ENCODE results near the gene TCEAL1. TPM values are rescaled to one million over a fixed set of nuclear protein-coding genes. Genes with fewer than 3 reads are reported as not detected.

TCEAL1 gene
- total RNA-seq, 1 experiment from 2014 or later = not detected

DNA sequence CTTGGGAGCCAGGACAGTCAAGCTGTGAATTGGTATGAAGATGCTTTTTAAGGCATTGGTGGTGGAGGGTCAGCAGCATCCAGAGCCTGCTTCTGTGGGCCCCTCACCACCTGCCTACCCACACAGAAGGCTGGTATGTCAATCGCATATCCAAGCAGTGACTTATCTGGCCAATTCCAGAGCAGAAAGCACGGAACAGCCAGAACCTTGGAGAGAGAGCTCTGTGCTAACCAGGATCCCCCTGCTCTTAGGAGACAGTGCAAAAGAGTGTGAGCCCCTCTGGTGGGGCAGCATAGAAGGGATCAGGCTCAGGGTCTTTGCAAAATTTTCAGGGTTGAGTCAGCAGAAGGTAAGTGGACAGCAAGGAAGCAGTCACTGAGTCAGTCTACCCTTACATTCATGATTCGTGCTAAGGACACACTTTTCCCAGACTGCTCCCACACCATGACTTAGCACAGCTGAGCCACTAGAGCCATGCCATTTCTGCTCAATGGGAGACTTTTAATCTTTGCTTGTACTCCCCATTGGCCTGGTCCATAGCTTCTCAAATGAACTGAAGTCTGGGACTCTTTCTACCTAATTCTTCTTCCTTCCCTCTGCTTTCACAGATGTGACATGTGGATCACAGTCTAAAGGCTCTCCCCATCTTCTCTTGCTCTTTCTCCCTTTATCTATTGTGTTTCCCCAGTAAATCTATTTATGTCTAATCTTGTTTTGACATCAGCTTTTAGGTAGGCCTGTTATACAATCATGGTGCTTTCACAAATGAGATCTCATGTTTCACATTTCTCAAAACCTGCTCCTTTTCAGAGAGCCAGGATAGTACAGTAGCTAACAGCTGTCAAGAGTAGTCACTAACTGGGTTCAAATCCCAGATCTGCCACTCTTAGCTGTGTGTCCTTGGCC is 37.7 kb downstream of the TCEAL1 start:
- Histone ChIP-seq H3K4me2 (ENCODE audit: low read length) (no peak overlapping the region), H4K20me1 (ENCODE audit: insufficient read depth) (no peaks in the 10 kb centered on the region), H3K79me2 (ENCODE audit: insufficient read depth, low read length) (no peaks in the 10 kb centered on the region), H3K4me1 (ENCODE audit: control insufficient read depth in 1 of 2, insufficient read depth in 2 of 2, low read length in 2 of 2) (no peaks in the 10 kb centered on the region), H3K36me3 (ENCODE audit: control insufficient read depth in 1 of 2, insufficient read depth in 2 of 2, low read length in 2 of 2) (no peaks in the 10 kb centered on the region), H3K27me3 (ENCODE audit: insufficient read depth, low read length) (no peaks in the 10 kb centered on the region), H3K9me2 (ENCODE audit: insufficient read depth) (no peaks in the 10 kb centered on the region), H2AFZ (ENCODE audit: low read depth, low read length, poor library complexity, severe bottlenecking) (no peak overlapping the region), H3K27ac (ENCODE audit: low read depth, low read length) (no peak overlapping the region), H3K4me3 (replicated peaks in 1 of 2; ENCODE audit: low read depth in 1 of 2, low read length in 2 of 2) (no peak overlapping the region), H3K9ac (ENCODE audit: low read length) (no peak overlapping the region), H3K9me3 (ENCODE audit: control insufficient read depth in 1 of 2, insufficient read depth in 1 of 2, low read depth in 1 of 2, low read length in 2 of 2) (no peaks in the 10 kb centered on the region)
- no TSS peak for BruUV-seq (replicated peaks)
- POLR2A ChIA-PET = no interaction called here
- CTCF ChIA-PET = no interaction called here
- TF ChIP-seq JUND (IDR thresholded peaks at IDR 0.05) (no peak), REST (IDR thresholded peaks at IDR 0.05; ENCODE audit: low read depth) (no peak), SIN3A (IDR thresholded peaks at IDR 0.05; ENCODE audit: low read depth) (no peak), SP1 (IDR thresholded peaks at IDR 0.05; ENCODE audit: low read depth) (no peak), SRF (IDR thresholded peaks at IDR 0.05; ENCODE audit: low read depth) (no peak), EGR1 (IDR thresholded peaks at IDR 0.05; ENCODE audit: low read depth) (no peak), CBX3 (IDR thresholded peaks at IDR 0.05; ENCODE audit: low read depth) (no peak), FOSL1 (IDR thresholded peaks at IDR 0.05; ENCODE audit: low read depth) (no peak), EZH2phosphoT487 (IDR thresholded peaks at IDR 0.05; ENCODE audit: borderline replicate concordance) (no peak), YY1 (IDR thresholded peaks at IDR 0.05; ENCODE audit: extremely low read depth, insufficient replicate concordance, low read depth, low read length) (no peak), RAD21 (IDR thresholded peaks at IDR 0.05; ENCODE audit: low read depth) (no peak), ELF1 (IDR thresholded peaks at IDR 0.05; ENCODE audit: borderline replicate concordance, low read depth) (no peak)
- TF ChIP-seq, protein P1, sequence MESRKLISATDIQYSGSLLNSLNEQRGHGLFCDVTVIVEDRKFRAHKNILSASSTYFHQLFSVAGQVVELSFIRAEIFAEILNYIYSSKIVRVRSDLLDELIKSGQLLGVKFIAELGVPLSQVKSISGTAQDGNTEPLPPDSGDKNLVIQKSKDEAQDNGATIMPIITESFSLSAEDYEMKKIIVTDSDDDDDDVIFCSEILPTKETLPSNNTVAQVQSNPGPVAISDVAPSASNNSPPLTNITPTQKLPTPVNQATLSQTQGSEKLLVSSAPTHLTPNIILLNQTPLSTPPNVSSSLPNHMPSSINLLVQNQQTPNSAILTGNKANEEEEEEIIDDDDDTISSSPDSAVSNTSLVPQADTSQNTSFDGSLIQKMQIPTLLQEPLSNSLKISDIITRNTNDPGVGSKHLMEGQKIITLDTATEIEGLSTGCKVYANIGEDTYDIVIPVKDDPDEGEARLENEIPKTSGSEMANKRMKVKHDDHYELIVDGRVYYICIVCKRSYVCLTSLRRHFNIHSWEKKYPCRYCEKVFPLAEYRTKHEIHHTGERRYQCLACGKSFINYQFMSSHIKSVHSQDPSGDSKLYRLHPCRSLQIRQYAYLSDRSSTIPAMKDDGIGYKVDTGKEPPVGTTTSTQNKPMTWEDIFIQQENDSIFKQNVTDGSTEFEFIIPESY (IDR thresholded peaks at IDR 0.05; ENCODE audit: extremely low read depth, insufficient replicate concordance, low read length) = no peak
- TF ChIP-seq, protein P2, sequence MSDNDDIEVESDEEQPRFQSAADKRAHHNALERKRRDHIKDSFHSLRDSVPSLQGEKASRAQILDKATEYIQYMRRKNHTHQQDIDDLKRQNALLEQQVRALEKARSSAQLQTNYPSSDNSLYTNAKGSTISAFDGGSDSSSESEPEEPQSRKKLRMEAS (IDR thresholded peaks at IDR 0.05) = no peak
- TF ChIP-seq, protein P3, sequence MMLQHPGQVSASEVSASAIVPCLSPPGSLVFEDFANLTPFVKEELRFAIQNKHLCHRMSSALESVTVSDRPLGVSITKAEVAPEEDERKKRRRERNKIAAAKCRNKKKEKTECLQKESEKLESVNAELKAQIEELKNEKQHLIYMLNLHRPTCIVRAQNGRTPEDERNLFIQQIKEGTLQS (IDR thresholded peaks at IDR 0.05) = no peak
- ATAC-seq (no peak), DNase-seq (ENCODE audit: low read depth, low spot score) (no peak)
- intact Hi-C loops (cut with micrococcal nuclease) = no loop called here
- RAD21 ChIA-PET (ENCODE audit: low non-redundant PET in 1 of 2, low total read pairs in 2 of 2, uncharacterized antibody in 2 of 2, unreplicated experiment in 2 of 2) = no interaction called here
